BJ (cell line): ENCODE data around the gene UBN2. TPM values are rescaled to one million over a fixed set of nuclear protein-coding genes. Genes with fewer than 3 reads are reported as not detected.
"Not testable (repeated sequence)": the region's sequence is repeated elsewhere in the genome, so short reads cannot be mapped to it uniquely, and the experiment has no call there.

Experiments
- CTCF ChIA-PET: fragments of 350-600 bp; formaldehyde crosslinking; extraction: SDS; loops from one replicate; lab custom pipeline; 2021; ENCODE audit warnings: antibody characterized with exemption, inconsistent platforms; lab: Yijun Ruan, JAX
- POLR2A ChIA-PET: fragments of 300-600 bp; sonication (Branson Sonifier 250); formaldehyde crosslinking; extraction: SDS; loops from one replicate; lab custom pipeline; 2021; ENCODE audit warnings: antibody characterized with exemption; lab: Charles Lee
- DNase-seq: peaks from one replicate; pipeline ENCODE4 v3.0.0-alpha.2; 2011; ENCODE audit warnings: low read depth
- H3K27me3 ChIP-seq: 2 replicates; pipeline ENCODE4 v1.6.0; 2011; ENCODE audit warnings: low read length; ENCODE audit not compliant: control insufficient read depth, insufficient read depth
- H3K36me3 ChIP-seq: 2 replicates; pipeline ENCODE4 v1.5.1; 2011; ENCODE audit warnings: low read length; ENCODE audit not compliant: control insufficient read depth, insufficient read depth
- H3K4me3 ChIP-seq: 2 replicates; pipeline ENCODE4 v1.5.1; 2011; ENCODE audit warnings: low read depth, mild to moderate bottlenecking, control low read depth, low read length
- CTCF ChIP-seq: IDR thresholded peaks from 2 replicates; pipeline ENCODE4 v1.5.1; 2011; ENCODE audit warnings: low read depth, mild to moderate bottlenecking, control low read depth, inconsistent platforms, low read length, moderate library complexity; ENCODE audit not compliant: insufficient read depth
- polyA plus RNA-seq: library from polyadenylated mRNA; depleted of rRNA; stranded (reverse); fragments of >200 nt; gene quantifications from 2 replicates; pipeline ENCODE4 v1.2.3, GENCODE V29; 2011

Gene UBN2
- polyA plus RNA-seq, 1 experiment, result 1.8 TPM

GRCh38 chr7:139205843-139206242 lies 25.2 kb upstream of the UBN2 start:
- ChIA-PET CTCF (no interaction called here), POLR2A (no interaction called here)
- Histone ChIP-seq H3K4me3 (no peak overlapping the region), H3K27me3 (no peaks in the 10 kb centered on the region), H3K36me3 (no peaks in the 10 kb centered on the region)
- no peak for TF ChIP-seq CTCF
- DNase-seq, result no peak

- CTCF ChIA-PET, result interaction anchor here (0.9 kb wide), 1 partner anchor 16 kb away, joined by 4 read pairs; no protein-coding TSS in a partner anchor
Measured at GRCh38 chr7:139212133-139212532, 18.9 kb upstream of the UBN2 start.

GRCh38 chr7:139213489-139213888 lies 17.5 kb upstream of the UBN2 start:
- H3K27me3 ChIP-seq, H3K4me3 ChIP-seq, POLR2A ChIA-PET, CTCF ChIA-PET, DNase-seq, H3K36me3 ChIP-seq: not testable (repeated sequence)

More at GRCh38 chr7:139212133-139212532, 18.9 kb upstream of the UBN2 start:
- H3K27me3 ChIP-seq, result no peaks in the 10 kb centered on the region
- no peak for DNase-seq
- H3K36me3 ChIP-seq, result no peaks in the 10 kb centered on the region
- no peak overlapping the region for H3K4me3 ChIP-seq
- no peak for TF ChIP-seq CTCF
- POLR2A ChIA-PET, result no interaction called here

- TF ChIP-seq CTCF, result no peak
- CTCF ChIA-PET, result no interaction called here
Measured at GRCh38 chr7:139218173-139218572, 12.9 kb upstream of the UBN2 start.

GRCh38 chr7:139224219-139224618 lies 6.8 kb upstream of the UBN2 start:
- CTCF ChIA-PET, result no interaction called here
- Histone ChIP-seq H3K36me3 (no peaks in the 10 kb centered on the region), H3K4me3 (no peak overlapping the region), H3K27me3 (no peaks in the 10 kb centered on the region)
- no peak for TF ChIP-seq CTCF
- no peak for DNase-seq
- POLR2A ChIA-PET, result no interaction called here

More at GRCh38 chr7:139218173-139218572, 12.9 kb upstream of the UBN2 start:
- H3K36me3 ChIP-seq, result no peaks in the 10 kb centered on the region
- no peak overlapping the region for H3K4me3 ChIP-seq
- H3K27me3 ChIP-seq, result no peaks in the 10 kb centered on the region
- no peak for DNase-seq
- POLR2A ChIA-PET, result no interaction called here

- H3K27me3 ChIP-seq, H3K4me3 ChIP-seq, POLR2A ChIA-PET, DNase-seq, H3K36me3 ChIP-seq, CTCF ChIA-PET: not testable (repeated sequence)
Measured at GRCh38 chr7:139224836-139225235, 6.2 kb upstream of the UBN2 start.

- DNase-seq, H3K4me3 ChIP-seq, H3K36me3 ChIP-seq, H3K27me3 ChIP-seq, POLR2A ChIA-PET, CTCF ChIA-PET: not testable (repeated sequence)
Measured at GRCh38 chr7:139225286-139226157, 5.5 kb upstream of the UBN2 start.

GRCh38 chr7:139226158-139226515 lies 4.9 kb upstream of the UBN2 start:
- POLR2A ChIA-PET, CTCF ChIA-PET, H3K4me3 ChIP-seq, DNase-seq, H3K36me3 ChIP-seq, H3K27me3 ChIP-seq: not testable (repeated sequence)

- H3K4me3 ChIP-seq, DNase-seq, CTCF ChIA-PET, POLR2A ChIA-PET, H3K36me3 ChIP-seq, H3K27me3 ChIP-seq: not testable (repeated sequence)
Measured at GRCh38 chr7:139226988-139227488, 4.0 kb upstream of the UBN2 start.
